Motor neuron (in vitro differentiated cells): ENCODE data around the gene PAX5. TPM values are rescaled to one million over a fixed set of nuclear protein-coding genes. Genes with fewer than 3 reads are reported as not detected.

ENCODE experiments used
- ATAC-seq, 8 experiments: fragments of 200-7000 bp; cut with Tn5 transposase; replicated peaks in 6 of 8; 2 replicates each; pipeline ENCODE4 v1.8.0; 2021; ENCODE audit warnings: mild to moderate bottlenecking in 8 of 8, moderate library complexity in 8 of 8
- H3K27ac ChIP-seq, 2 donors: fragments of 250-450 bp; sonication (Bioruptor Pico); 2 replicates each; pipeline ENCODE4 v1.9.0; 2021; ENCODE audit warnings: antibody characterized with exemption in 2 of 2, mild to moderate bottlenecking in 2 of 2, moderate library complexity in 1 of 2
- H3K4me1 ChIP-seq, 2 donors: fragments of 250-450 bp; sonication (Bioruptor Pico); replicated peaks in 1 of 2; 2 replicates each; pipeline ENCODE4 v1.6.1; 2021; ENCODE audit warnings: antibody characterized with exemption in 2 of 2, mild to moderate bottlenecking in 2 of 2, moderate library complexity in 1 of 2
- H3K4me3 ChIP-seq, 5 donors: fragments of 250-450 bp; sonication (Bioruptor Pico); 2 replicates each; pipeline ENCODE4 v1.9.0; 2021; ENCODE audit warnings: antibody characterized with exemption in 5 of 5, mild to moderate bottlenecking in 5 of 5, moderate library complexity in 4 of 5
- WGBS, 10 experiments: fragments of 450-650 bp; shearing (Covaris generic); methylation state at CpG; one replicate each; pipeline ENCODE4 v1.0.0; 2022; 5-methylcytosine and 5-hydroxymethylcytosine counted together
- in situ Hi-C, 9 experiments: fragments of 400-800 bp; cut with MboI; loops; one replicate each; pipeline ENCODE4 v1.15.0; 2021; ENCODE audit warnings: low sequenced_read_pairs in 9 of 9, low pct_unique_long_range_greater_than_20kb in 2 of 9; ENCODE audit not compliant: unreplicated experiment in 9 of 9
- total RNA-seq, 8 experiments: library from RNA; unstranded; fragments of 300-600 nt; gene quantifications; 2 replicates each; pipeline versions ENCODE4 v1.2.3 to v1.2.4, GENCODE V29; 2022

PAX5 gene
- total RNA-seq, 8 experiments from 2014 or later: 0.09 to 1.5 (median 0.61) TPM

DNA sequence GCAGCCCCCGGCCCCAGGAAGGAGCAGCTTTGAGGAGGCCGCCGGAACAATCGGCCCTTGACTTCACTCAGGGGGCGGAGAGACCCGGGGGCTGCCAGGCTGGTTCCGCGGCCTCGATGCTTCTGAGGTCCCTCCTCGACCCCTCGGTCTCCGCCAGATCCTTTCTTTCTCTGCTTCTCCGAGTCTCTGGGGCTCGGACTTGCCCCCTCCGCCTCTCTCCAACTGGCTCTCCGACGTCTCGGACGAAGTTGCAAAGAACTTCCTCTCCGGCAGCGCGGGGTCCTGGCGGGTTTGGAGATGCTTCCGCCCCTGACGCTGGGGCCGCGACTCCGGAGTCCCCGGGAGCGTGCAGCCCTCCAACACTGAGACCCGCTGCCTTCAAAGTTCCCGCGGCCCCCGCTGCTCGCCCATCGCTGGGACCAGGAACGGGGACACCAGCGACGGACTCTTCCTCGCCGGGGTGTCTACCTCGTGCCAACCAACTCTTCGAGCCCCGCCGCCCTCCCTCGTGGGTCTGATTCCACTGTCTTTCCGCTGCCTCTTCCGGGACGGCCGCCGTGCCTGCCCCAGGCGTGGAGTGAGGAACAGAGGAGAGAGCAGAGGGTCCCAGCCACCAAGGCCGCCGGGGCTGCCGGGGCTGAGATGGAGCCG, 7.0 kb downstream of the PAX5 start:
- in situ Hi-C loops: no loop called here
- H3K4me3 ChIP-seq: peak overlapping the region; percentile 20 to 49 (median 40)

DNA sequence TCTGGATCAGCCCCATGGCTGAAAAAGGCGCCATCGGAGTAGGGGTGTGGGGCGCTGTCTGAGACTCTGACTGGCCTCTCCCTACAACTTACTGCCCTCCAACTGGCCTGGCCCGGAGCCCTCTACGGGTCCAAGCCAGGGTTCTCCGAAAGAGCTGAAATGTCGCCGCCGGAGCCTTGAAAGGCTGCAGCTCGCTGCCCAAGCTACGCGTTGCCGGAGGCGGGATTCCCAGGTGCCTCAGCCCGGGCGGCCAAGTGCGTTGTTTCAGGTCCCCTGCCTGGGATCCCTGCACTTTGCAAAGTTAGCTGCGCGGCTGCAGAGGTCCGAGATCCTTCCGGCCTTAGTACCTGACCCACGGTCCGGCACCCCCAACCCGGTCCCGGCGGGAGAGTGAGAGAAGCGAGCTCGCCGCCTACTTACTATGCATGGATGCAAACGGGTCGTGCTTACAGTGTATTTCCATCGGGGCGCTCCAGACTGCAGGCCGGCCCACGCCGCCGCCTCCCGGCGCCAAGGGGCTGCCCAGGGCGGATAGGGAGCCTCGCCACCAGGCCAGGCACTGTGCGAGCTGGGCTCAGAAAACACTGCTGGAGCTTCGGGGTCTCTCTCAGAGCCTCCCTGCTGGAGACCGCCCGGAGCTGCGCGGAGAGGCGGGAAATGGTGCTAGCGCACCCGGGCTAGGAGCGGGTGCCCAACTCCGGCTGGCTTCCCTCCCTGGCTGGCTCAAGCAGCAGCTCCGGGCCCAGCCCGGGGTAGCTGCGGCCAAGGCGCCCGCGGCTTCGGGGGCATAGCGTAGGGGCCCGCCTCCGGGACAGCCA, 7.7 kb downstream of the PAX5 start:
- peak in 3 of 8 experiments; percentile 6 to 8 (median 8) for ATAC-seq
- WGBS, 10 experiments: 0% methylated on average over 1 to 10 of the region's 62 CpGs; no CpG with 5 or more reads in 5 of the 10 experiments
- in situ Hi-C loops: no loop called here
- no peak overlapping the region for H3K27ac ChIP-seq
- peak overlapping the region; percentile 3 to 49 (median 40) for H3K4me3 ChIP-seq
- H3K4me1 ChIP-seq: peaks cover 9 to 17% of the 10 kb centered on the region in 2 donors

More for the DNA sequence above, 7.0 kb downstream of the PAX5 start:
- 0 to 10% (median 1%) methylated on average over 8 to 17 of the region's 56 CpGs; no CpG with 5 or more reads in 5 of the 10 experiments for WGBS, 10 experiments
- peak in 3 of 8 experiments; percentile 0 to 1 (median 0) for ATAC-seq
- peaks cover 9 to 17% of the 10 kb centered on the region in 2 donors for H3K4me1 ChIP-seq
- no peak overlapping the region for H3K27ac ChIP-seq

DNA sequence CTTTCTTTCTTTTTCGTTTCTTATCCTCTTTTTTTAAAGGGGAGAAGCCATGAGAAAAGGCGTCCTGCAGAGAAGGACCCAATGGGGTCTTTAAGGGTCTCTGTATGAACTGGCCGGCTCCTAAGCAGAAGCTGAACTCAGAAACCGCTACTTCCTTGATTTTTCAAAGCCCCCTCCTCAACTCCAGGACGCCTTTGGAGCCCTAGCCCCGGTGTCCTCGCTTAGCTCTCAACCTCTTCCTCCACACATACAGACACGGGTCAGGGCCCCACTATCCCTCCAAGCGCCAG, 8.3 kb downstream of the PAX5 start:
- Histone ChIP-seq H3K27ac (no peak overlapping the region), H3K4me1 (peaks cover 9 to 17% of the 10 kb centered on the region in 2 donors), H3K4me3 (peak overlapping the region in 3 of 5 donors; percentile 40 to 49 (median 42))
- in situ Hi-C loops: no loop called here
- ATAC-seq: no peak
- 0 to 5% (median 0%) methylated on average over 2 to 7 of the region's 9 CpGs; no CpG with 5 or more reads in 5 of the 10 experiments for WGBS, 10 experiments

DNA sequence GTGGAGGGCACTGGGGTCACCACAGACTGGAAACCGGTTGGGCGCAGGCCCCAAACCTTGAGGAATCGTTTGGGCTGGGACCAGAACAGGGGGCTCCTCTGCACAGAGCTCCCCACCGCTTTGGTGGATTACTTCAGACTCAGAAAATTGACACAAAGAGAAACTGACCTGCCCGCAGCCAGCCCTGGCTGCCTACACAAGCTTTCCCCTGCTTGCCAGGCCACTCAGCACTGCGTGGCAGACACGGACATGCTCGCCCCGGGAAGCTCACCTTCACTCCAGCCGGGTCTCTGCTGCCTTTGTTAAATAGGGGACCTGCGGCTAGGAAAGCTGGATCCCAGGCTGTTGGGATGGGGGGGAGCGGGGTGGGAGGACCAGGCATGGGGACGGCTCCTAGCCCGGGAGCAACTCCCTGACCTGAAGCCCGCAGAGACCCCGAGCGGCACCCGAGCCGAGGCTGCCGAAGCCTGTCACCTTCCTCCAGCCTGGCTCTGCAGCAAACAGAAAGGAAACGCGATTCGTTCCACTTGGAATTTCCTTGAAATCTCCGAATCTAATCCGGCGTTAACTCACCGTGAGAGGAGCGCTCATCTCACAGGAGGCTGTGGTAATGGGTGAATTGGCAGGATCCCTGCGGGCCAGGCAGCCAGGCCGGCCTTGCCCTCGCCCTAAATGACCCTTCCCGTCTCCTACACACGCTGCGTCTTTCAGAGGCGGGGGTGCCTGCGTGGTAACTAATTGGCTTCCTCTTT, 8.8 kb downstream of the PAX5 start:
- H3K4me3 ChIP-seq: peak overlapping the region in 2 of 5 donors; percentile 2 to 49
- H3K27ac ChIP-seq: no peak overlapping the region
- peaks cover 9 to 17% of the 10 kb centered on the region in 2 donors for H3K4me1 ChIP-seq
- ATAC-seq: no peak
- WGBS, 10 experiments: 0 to 20% (median 2%) methylated on average over 1 to 8 of the region's 36 CpGs; no CpG with 5 or more reads in 4 of the 10 experiments
- in situ Hi-C loops: no loop called here

DNA sequence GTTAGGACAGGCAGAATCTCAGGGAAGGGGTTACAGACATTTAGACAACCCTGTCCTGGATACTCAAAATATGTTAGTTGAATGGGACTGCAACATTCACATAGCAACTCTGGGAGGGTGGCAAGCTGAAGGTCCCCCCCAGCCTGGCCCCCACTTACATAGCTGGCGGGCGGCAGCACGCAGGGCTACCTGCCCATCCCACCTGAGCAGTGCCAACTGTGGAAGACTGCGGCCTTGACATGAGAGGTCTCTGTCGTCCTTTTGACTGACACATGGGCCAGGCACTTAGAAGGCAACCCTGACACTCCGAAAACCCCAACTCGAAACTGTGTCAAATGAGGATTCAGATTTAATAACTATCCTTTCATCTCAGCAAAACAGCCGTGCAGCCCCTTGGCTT, 16.5 kb downstream of the PAX5 start:
- Histone ChIP-seq H3K27ac (no peak overlapping the region), H3K4me3 (no peak overlapping the region), H3K4me1 (no peaks in the 10 kb centered on the region)
- in situ Hi-C loops: no loop called here
- no peak for ATAC-seq
- WGBS, 10 experiments: 57 to 90% (median 70%) methylated on average over 1 to 3 of the region's 8 CpGs; no CpG with 5 or more reads in 5 of the 10 experiments

DNA sequence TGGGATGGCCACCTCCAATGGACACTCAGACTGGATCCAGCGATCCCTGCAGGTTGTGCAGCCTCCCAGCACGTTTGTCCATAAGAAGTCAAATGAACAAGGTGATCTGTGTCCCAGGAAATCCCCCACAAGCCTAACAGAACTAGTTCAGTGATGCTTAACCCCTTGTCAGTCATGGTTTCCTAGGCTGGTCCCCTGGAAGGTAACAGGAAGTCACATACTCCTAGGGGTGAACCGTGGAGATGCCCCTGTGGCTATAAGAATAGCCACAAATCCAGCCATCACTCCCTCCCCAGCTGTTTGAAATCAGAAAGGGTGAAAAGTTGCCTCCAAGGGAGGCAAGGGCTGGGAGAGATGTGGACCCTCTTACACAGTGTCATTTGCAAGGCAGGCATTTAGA, 22.5 kb downstream of the PAX5 start:
- in situ Hi-C loops: no loop called here
- 17 to 83% (median 49%) methylated on average over 1 to 3 of the region's 3 CpGs; no CpG with 5 or more reads in 4 of the 10 experiments for WGBS, 10 experiments
- ATAC-seq: no peak
- H3K4me1 ChIP-seq: no peaks in the 10 kb centered on the region
- no peak overlapping the region for H3K27ac ChIP-seq
- no peak overlapping the region for H3K4me3 ChIP-seq

DNA sequence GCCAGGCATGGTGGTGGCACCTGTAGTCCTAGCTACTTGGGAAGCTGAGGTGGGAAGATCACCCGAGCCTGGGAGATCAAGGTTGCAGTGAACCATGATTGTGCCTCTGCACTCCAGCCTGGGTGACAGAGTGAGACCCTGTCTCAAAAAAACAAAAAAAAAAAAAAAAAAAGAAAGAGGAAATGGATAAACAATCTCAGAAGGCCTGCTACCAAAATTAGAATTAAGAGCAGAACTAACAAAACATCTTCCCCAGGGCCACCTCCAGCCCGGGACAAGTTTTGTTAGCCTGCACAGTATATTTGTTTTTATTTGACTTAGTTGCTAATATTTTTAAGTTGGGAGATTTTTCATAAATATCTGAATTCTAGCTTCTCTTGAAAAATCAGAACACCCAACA, 23.1 kb downstream of the PAX5 start:
- in situ Hi-C loops: no loop called here
- 0 to 100% (median 78%) methylated on average over 1 to 2 of the region's 2 CpGs; no CpG with 5 or more reads in 3 of the 10 experiments for WGBS, 10 experiments
- H3K27ac ChIP-seq: no peak overlapping the region

DNA sequence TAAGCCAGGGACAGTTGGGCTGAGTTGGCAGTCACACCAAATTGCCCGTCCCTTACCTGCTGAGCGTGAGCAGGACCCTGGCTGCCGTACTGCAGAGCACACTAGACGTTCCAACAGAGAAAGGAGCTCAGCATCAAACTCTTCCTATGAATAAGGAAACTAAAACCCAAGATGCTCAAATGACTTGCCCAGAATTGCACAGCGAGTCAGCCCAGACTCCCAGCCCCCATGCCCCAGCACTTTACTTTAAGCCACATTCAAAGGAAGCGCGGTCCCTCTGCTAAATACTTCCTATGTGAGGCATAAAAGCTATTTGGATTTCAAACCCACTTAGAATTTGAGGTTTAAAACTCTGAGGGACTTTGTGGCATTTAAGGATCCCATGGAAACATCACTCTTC, 23.9 kb downstream of the PAX5 start:
- WGBS, 10 experiments: 40 to 79% (median 59%) methylated on average over 1 to 7 of the region's 7 CpGs; no CpG with 5 or more reads in 2 of the 10 experiments
- no peak overlapping the region for H3K27ac ChIP-seq
- no peaks in the 10 kb centered on the region for H3K4me1 ChIP-seq
- ATAC-seq: no peak
- H3K4me3 ChIP-seq: no peak overlapping the region
- in situ Hi-C loops: no loop called here

More for the DNA sequence above, 23.1 kb downstream of the PAX5 start:
- Histone ChIP-seq H3K4me1 (no peaks in the 10 kb centered on the region), H3K4me3 (no peak overlapping the region)
- no peak for ATAC-seq

DNA sequence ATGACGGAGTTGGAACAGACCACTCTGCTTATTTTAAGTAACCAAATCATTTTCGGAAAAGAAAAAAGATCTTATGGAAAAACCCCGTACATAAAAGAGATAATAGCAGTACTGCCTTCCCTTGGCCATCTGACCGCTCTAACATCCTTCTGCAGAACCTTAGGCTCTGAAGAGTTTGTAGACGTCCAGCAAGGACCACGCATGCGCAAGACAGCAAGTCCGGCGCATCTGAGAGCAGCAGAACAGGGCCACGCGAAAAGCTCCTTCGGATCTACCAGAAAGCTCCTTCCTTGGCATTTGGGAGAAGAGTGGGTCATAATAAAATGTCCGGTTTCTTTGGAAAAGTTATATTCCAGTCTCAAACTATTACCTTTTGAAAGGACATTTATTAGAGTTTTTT, 26.8 kb downstream of the PAX5 start:
- Histone ChIP-seq H3K27ac (no peak overlapping the region), H3K4me3 (no peak overlapping the region), H3K4me1 (no peaks in the 10 kb centered on the region)
- in situ Hi-C loops: no loop called here
- ATAC-seq: no peak
- 55 to 92% (median 87%) methylated on average over 1 to 13 of the region's 13 CpGs; no CpG with 5 or more reads in 1 of the 10 experiments for WGBS, 10 experiments

DNA sequence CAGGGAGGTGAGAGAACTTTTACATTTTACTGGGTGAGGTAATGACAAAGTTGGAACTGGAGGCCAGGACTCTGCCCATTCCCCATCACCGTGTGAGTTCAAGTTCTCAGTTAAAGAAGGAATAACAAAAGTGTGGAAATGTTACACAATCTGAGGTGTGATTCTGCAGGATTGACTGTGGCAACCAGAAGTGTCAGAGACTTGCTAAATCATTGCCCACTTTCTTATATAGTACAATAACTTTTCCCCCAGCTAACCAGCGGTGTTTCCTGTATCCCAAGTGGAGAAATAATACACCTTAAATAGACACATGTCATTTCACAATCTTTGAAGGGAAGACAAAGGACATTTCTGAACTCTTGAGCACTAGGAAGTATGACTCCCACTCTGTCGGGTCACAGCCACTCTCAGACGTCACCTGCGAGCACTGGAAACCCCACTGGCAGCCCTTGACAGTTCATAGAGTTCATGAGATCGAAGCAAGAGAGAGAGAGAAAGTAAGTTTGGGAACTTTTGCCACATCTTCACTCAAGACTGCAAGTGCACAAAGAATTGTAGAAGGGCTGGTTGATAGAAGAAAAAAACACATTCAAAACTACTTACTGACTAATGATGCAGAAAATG, 28.4 kb downstream of the PAX5 start:
- no peak for ATAC-seq
- H3K4me3 ChIP-seq: no peak overlapping the region
- no peak overlapping the region for H3K27ac ChIP-seq
- in situ Hi-C loops: no loop called here
- H3K4me1 ChIP-seq: no peaks in the 10 kb centered on the region
- WGBS, 10 experiments: 0 to 100% (median 61%) methylated on average over 1 to 6 of the region's 6 CpGs

DNA sequence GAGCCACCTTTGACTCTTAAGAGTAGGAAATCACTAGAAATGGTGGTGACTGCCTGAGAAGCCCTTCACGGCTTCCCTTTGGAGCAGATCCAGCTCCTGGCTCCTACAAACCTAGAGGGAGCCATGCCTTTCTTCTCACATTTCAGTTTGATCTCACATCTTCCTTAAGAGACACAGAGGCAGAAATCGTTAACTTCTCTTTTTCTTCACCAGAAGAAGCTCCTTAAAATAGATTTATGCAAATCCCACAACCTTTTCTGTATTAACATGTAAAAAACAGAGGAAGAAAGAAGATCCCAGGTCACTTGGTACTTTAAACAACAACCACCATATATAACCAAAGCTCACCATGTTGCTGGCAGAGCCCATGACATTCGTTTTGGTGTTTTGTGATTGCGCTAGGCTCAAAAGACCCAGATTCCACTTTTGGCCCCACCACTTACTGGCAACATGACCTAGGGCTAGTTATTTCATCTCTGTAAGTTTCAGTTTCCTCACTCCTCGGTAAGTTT, 29.6 kb downstream of the PAX5 start:
- ATAC-seq: no peak
- in situ Hi-C loops: no loop called here
- H3K4me1 ChIP-seq: no peaks in the 10 kb centered on the region
- H3K27ac ChIP-seq: no peak overlapping the region
- 0 to 100% (median 54%) methylated on average over 1 to 5 of the region's 5 CpGs for WGBS, 10 experiments
- no peak overlapping the region for H3K4me3 ChIP-seq

DNA sequence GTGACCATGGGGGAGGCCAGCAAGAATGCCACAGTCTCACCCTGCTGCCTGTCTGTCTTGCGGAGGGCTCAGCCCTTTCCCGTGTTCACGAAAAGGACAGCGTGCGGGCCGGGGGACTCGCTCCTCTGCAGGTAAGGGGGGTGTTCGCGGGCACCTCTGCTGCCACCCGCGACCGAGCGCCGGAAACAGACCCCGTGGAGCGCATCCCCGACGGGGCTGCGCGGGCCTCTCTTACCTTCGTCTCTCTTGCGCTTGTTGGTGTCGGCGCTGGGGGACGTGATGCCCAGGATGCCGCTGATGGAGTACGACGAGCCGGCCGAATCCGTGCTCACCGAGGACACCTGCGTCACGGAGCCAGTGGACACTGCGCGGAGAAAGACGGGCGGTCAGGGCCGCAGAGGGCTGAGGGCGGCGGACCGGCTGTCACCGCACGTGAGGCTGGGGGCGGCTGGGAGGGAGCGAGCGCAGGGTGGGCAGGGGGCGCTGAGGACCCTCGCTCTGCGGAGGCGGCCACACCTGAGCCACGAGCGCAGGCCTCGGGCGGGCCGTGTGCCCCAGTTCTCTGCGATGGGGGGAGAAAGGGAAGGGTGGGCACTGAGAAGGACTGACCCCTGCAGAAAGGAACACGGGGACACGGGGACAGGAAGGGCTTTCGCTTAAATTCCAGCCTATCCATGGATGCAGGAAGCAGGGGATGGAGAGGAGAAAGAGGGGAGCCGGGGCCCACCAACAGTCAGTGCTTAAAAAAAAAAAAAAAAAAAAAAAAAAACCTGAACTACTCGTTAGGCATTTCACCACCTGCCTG, 31.5 kb downstream of the PAX5 start:
- no peaks in the 10 kb centered on the region for H3K4me1 ChIP-seq
- no peak overlapping the region for H3K27ac ChIP-seq
- in situ Hi-C loops: no loop called here
- WGBS, 10 experiments: 0 to 80% (median 10%) methylated on average over 1 to 2 of the region's 62 CpGs; no CpG with 5 or more reads in 4 of the 10 experiments
- H3K4me3 ChIP-seq: no peak overlapping the region
- peak in 3 of 8 experiments; percentile 18 to 38 (median 28) for ATAC-seq
